ENCODE data around the gene IL4I1.

IL4I1 gene

GRCh38 chr19:49877879-49878743 lies 18.6 kb downstream of the IL4I1 start:
- peak; percentile 97 for DNase-seq

- peak; percentile 99 for DNase-seq
Observed at GRCh38 chr19:49877020-49877878, 19.4 kb downstream of the IL4I1 start, which contains the start of the genes AKT1S1 and TBC1D17. AKT1S1 (minus strand) TSS chr19:49877355; CDS start chr19:49873295, 4,060 bp downstream. TBC1D17 (plus strand) TSS chr19:49877702; CDS start chr19:49877724, 22 bp downstream.

- DNase-seq = peak; percentile 97
Observed at GRCh38 chr19:49876422-49877019, 20.2 kb downstream of the IL4I1 start.

- peak; percentile 46 for DNase-seq
Observed at GRCh38 chr19:49875857-49876421, 20.7 kb downstream of the IL4I1 start.

DNA sequence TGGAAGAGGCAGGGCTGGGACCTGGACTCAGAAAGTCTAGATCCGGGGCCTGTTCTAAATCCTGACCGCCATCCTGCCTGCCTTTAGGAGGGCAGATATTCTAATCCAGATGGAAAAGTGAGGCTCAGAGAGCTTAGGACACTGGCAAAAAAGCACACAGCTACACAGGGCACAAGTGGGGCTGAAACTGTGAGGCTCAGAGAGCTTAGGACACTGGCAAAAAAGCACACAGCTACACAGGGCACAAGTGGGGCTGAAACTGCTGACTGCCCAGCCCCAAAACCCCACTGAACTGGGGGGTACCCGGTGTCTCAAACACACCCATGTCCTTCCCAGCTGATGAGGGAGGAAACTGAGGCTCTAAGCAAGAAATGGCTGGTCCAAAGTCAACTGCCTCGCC lies 21.5 kb downstream of the IL4I1 start:
- no peak for DNase-seq

DNA sequence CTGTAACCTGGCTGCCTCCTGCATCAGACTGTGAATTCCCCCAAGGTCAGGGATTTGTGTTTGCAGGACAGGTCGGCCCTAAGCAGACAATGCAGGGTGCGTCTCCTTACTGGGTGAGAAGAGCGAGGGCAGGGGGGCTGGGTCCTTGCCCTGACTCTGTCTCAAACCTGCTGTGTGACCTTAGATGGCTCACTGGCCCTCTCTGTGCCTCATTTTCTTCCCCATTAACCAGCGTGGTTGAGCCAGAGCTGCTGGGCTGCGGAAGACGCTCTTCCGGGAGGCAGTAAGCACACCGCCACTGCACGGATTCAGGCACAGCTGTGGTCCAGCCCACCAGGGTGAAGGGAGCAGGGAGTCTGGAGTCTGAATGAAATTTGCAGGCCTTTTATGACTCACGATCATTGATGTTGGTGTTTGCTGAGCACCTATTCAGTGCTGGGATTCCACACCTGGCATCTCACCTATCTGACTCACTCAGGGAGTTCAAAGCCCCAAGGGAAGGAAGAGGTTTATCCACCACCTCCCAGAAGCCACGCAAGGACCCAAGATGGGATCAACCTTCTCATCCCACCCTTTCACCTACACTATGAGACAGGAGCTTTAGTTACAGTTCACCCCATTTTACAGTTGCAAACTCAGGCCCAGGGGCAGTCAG lies 22.1 kb downstream of the IL4I1 start:
- no peak for DNase-seq

DNA sequence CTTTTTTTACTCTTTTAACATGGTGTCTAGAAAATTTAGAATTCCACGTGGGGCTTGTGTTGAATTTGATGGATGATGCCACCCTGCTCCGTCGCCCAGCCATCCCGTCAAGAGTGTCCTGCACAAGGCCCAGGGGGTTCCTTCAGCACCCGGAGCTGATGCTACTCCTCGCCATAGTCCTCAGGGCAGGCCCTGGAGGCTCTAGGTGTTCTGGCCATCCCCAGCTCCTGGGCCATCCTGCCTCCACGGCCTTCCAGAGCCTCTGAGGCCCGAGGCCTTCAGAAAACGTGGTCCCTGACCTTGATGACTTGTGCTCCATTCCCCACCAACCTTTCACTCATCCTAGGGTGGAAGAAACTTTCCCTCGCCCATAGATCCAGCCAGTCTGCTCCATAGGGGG lies 22.9 kb downstream of the IL4I1 start:
- no peak for DNase-seq

- no peak for DNase-seq
Observed at GRCh38 chr19:49873129-49873521, 23.6 kb downstream of the IL4I1 start.

DNA sequence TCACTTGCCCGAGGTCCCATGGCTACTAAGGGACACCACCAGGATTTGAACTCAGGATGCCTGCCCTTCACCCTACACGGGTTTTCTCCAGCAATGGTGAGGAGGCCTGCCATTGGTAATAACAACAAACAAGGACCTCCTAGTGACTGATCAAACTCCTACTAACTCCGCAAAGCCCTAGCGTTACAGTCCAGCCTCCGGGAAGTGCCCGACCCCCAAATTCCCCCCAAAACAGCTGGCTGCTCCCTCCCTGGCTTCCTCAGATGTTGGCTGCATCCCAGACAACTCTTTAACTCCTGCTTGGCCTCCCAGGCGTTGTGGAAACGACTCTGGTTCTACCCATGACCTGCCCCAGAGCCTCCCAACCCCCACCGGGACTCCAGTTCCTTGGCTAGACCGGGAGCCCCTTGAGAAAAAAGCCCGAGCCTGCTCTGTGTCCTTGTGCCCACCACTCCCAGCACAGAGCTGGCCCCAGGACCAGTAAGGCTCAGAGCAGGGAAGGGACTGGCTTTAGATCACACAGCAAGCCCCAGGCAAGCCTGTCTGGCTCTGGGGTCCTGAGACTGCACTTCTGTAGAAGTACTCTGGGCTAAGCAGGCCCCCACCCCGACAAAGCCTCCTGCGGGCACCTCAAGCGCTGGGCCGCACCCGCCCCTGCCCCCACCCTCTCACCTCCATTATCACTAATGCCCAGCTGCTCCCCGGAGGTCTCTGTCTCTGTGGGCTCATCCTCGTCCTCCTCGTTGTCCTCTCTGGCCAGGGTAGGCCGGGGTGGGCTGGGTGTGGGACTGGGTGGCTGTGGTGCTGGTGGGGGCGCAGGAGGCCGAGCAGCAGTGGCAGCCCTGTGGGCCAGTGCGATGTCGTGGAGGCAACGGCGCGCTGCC lies 24.2 kb downstream of the IL4I1 start:
- no peak for DNase-seq

- no peak for DNase-seq
Observed at GRCh38 chr19:49871349-49871985, 25.2 kb downstream of the IL4I1 start.

DNA sequence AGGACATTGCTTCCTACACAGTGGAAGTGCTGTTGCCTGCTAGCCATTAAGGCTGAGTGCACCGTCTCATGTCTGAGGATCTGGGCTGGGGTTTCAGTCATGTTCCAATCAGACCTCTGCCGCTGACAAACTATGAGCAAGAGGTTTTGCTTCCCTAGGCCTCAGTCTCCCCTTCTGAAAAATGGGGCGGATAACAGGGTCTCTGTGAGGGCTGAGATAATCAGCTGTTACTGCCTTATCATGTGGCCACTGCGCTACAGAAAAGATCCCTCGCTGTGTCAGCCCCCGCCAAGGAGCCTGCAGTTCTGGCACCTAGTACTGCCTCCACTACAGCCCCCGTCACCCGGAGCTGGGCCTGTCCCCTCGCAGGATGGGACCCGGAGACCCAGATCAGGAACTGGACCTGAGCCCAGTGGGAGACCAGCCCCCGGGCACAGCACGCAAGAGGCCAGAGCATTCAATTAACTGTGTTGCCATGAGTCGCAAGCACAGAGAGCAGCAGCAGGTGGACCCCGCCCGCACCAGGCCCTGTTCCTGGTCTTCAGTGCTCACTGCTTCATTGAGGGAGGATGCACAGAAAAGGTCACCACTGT lies 26.3 kb downstream of the IL4I1 start:
- no peak for DNase-seq

GRCh38 chr19:49869484-49870308 lies 27.0 kb downstream of the IL4I1 start:
- DNase-seq = peak; percentile 98

DNA sequence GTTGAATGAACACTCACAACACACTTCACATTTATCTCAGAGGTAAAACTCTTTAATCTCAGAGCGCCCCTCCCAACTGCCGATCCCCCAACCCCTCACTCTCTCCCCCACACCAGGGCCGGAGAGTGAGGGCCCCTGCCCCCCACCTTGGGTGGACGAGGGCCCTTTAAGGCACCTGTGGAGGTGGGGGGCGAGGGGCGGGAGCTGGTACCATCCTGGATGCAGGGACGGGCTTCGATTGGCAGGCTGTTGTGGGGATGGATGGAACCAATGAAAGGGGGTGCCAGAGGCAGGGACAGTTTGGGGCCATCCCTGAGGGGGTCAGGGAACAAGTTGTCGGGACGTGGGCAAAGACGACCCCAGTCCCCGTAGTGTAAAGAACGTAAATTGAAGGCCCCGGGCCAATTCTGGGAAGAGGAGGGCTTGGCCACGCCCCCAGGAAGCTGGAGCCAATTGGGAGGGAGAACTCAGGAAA lies 27.6 kb downstream of the IL4I1 start:
- DNase-seq = no peak

DNA sequence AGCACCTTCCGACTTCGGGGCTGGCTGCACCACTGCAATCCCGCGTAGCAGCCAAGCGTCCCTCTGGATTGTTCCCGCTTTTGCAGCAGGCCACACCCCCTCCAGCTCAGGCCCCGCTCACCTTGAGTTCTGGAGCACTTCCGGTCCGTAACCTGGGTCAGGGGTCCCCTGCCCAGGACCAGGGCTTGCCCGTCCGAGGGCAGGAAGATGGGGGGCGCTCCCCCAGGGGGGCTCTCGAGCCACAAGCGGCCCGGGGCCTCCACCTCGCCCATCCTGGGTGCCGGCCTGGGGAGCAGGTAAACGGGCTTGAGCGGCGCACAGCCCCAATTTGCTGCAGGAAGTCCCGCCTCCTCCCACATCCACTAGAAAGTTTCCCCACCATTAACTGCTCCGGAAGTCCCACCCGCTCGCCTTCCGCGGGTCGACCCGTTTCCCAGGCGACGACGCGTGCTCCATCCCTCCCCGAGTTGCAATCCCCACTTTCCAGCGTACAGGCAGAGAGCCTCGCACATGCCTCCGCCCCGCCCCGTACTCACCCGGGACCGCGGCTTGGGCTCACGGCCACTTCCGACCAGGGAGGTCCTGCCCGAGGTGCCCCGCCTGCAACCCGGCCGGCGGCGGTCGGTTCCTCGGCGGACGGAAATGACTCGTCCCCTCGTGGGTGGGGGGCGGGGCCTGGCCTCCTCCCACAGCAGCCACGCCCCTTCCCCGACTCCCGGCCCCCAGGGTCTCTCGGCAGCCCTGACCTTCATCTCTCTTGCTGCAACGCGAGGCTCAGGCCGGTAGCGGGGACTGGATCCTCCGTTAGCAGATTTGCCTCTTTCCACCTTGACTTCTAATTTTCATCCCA lies 29.5 kb downstream of the IL4I1 start, which contains the start of gene PNKP:
Gene PNKP (minus strand): TSS at position 644 of the 850 bp plus-strand sequence. CDS start 372 bp downstream, at position 272.
- DNase-seq = peak; percentile 89

GRCh38 chr19:49864890-49865289 lies 31.8 kb downstream of the IL4I1 start:
- DNase-seq = no peak

GRCh38 chr19:49863935-49864320 lies 32.8 kb downstream of the IL4I1 start:
- DNase-seq = no peak

- no peak for DNase-seq
Observed at GRCh38 chr19:49863254-49863934, 33.3 kb downstream of the IL4I1 start.
